HCT116 (cell line): ENCODE results near the gene PPIL3. TPM values are rescaled to one million over a fixed set of nuclear protein-coding genes. Genes with fewer than 3 reads are reported as not detected.

ENCODE experiments used
- ATAC-seq: fragments of 200-7000 bp; cut with Tn5 transposase; 2 replicates; pipeline ENCODE4 v1.9.1; 2020; ENCODE audit warnings: mild to moderate bottlenecking, moderate library complexity
- BruUV-seq: library from RNA; stranded (reverse); fragments of 400-500 nt; replicated peaks from 2 replicates; lab custom pipeline; 2021; lab: Mats Ljungman, UMichigan
- CTCF ChIA-PET: fragments of 300-600 bp; sonication (Branson Sonifier 250); formaldehyde crosslinking; loops from one replicate; lab custom pipeline; 2021; ENCODE audit warnings: antibody characterized with exemption; lab: Charles Lee
- POLR2A ChIA-PET: fragments of 300-600, 350-600 bp; sonication (Branson Sonifier 250); formaldehyde crosslinking; loops from one replicate; lab custom pipeline; 2021; ENCODE audit warnings: antibody characterized with exemption; lab: Charles Lee
- RAD21 ChIA-PET, 2 experiments: fragments of 300-600 bp; sonication (Branson Sonifier 250); formaldehyde crosslinking; loops; one replicate each; lab custom pipeline; 2023; ENCODE audit warnings: low total read pairs in 2 of 2; ENCODE audit not compliant: uncharacterized antibody in 2 of 2, unreplicated experiment in 2 of 2, low non-redundant PET in 1 of 2; lab: Charles Lee
- DNase-seq: peaks from one replicate; pipeline ENCODE4 v3.0.0-alpha.2; 2010; ENCODE audit warnings: low read depth, low spot score
- H2AFZ ChIP-seq: fragments of 200-600 bp; shearing (Covaris generic), sonication (generic); 2 replicates; pipeline ENCODE4 v1.6.1; 2017; ENCODE audit warnings: low read depth, mixed run types, mixed read lengths, antibody characterized with exemption, low read length; ENCODE audit not compliant: poor library complexity, severe bottlenecking
- H3K27ac ChIP-seq: 2 replicates; pipeline ENCODE4 v1.5.1; 2012; ENCODE audit warnings: low read depth, low read length
- H3K27me3 ChIP-seq: fragments of 200-600 bp; sonication (generic); 2 replicates; pipeline ENCODE4 v1.6.1; 2016; ENCODE audit warnings: mixed run types, low read length, mixed read lengths; ENCODE audit not compliant: insufficient read depth
- H3K36me3 ChIP-seq, 2 experiments: fragments of 200-500 bp in 1 of 2; fragments of 200-600 bp in 1 of 2; sonication (Bioruptor generic) in 1 of 2; sonication (generic) in 1 of 2; 2 replicates each; pipeline versions ENCODE4 v1.5.1 to v1.6.1; 2014 to 2016; ENCODE audit warnings: low read length in 2 of 2, inconsistent platforms in 1 of 2, mixed read lengths in 1 of 2, mixed run types in 1 of 2; ENCODE audit not compliant: insufficient read depth in 2 of 2, control insufficient read depth in 1 of 2
- H3K4me1 ChIP-seq, 2 experiments: fragments of 200-600 bp in 1 of 2; sonication (generic) in 1 of 2; 2 replicates each; pipeline versions ENCODE4 v1.5.1 to v1.6.1; 2012 to 2017; ENCODE audit warnings: low read length in 2 of 2, inconsistent platforms in 1 of 2, mild to moderate bottlenecking in 1 of 2, mixed read lengths in 1 of 2, mixed run types in 1 of 2, moderate library complexity in 1 of 2; ENCODE audit not compliant: insufficient read depth in 2 of 2, control insufficient read depth in 1 of 2
- H3K4me2 ChIP-seq: fragments of 200-600 bp; sonication (generic); 2 replicates; pipeline ENCODE4 v1.6.1; 2017; ENCODE audit warnings: mixed run types, low read length, mixed read lengths
- H3K4me3 ChIP-seq, 2 experiments: fragments of 200-600 bp in 1 of 2; sonication (generic) in 1 of 2; replicated peaks in 1 of 2; 2 replicates each; pipeline ENCODE4 v1.5.1; 2011 to 2016; ENCODE audit warnings: low read length in 2 of 2, control low read depth in 1 of 2, low read depth in 1 of 2, mild to moderate bottlenecking in 1 of 2, mixed read lengths in 1 of 2, mixed run types in 1 of 2
- H3K79me2 ChIP-seq: fragments of 200-600 bp; sonication (generic); 2 replicates; pipeline ENCODE4 v1.6.1; 2017; ENCODE audit warnings: mild to moderate bottlenecking, mixed run types, low read length, moderate library complexity, mixed read lengths; ENCODE audit not compliant: insufficient read depth
- H3K9ac ChIP-seq: fragments of 200-600 bp; sonication (generic); 2 replicates; pipeline ENCODE4 v1.6.1; 2016; ENCODE audit warnings: low read length, mixed read lengths
- H3K9me2 ChIP-seq: fragments of 200-600 bp; sonication (generic), shearing (Covaris generic); 2 replicates; pipeline ENCODE4 v1.6.1; 2017; ENCODE audit warnings: mixed run types, mild to moderate bottlenecking, moderate library complexity; ENCODE audit not compliant: insufficient read depth
- H3K9me3 ChIP-seq, 2 experiments: fragments of 200-500 bp in 1 of 2; fragments of 200-600 bp in 1 of 2; sonication (Bioruptor generic) in 1 of 2; sonication (generic) in 1 of 2; 2 replicates each; pipeline ENCODE4 v1.6.1; 2014 to 2017; ENCODE audit warnings: low read length in 2 of 2, mixed read lengths in 2 of 2, inconsistent platforms in 1 of 2, low read depth in 1 of 2, mild to moderate bottlenecking in 1 of 2, mixed run types in 1 of 2, moderate library complexity in 1 of 2; ENCODE audit not compliant: control insufficient read depth in 1 of 2, insufficient read depth in 1 of 2
- H4K20me1 ChIP-seq: fragments of 200-600 bp; sonication (generic), shearing (Covaris generic); 2 replicates; pipeline ENCODE4 v1.6.1; 2017; ENCODE audit warnings: mixed run types, mild to moderate bottlenecking, moderate library complexity; ENCODE audit not compliant: insufficient read depth
- ATF3 ChIP-seq: IDR thresholded peaks from 2 replicates; pipeline ENCODE4 v1.6.1; 2012
- CBX3 ChIP-seq: IDR thresholded peaks from 2 replicates; pipeline ENCODE4 v1.6.1; 2012; ENCODE audit warnings: low read depth
- CEBPB ChIP-seq: IDR thresholded peaks from 2 replicates; pipeline ENCODE4 v1.6.1; 2012; ENCODE audit warnings: low read depth
- CTCF ChIP-seq, 3 experiments: fragments of 200-600 bp in 1 of 3; sonication (generic) in 1 of 3; IDR thresholded peaks in 2 of 3; conservative IDR thresholded peaks in 1 of 3; 2 replicates each; pipeline ENCODE4 v1.5.1; 2012 to 2017; ENCODE audit warnings: low read depth in 2 of 3, low read length in 2 of 3, antibody characterized with exemption in 1 of 3, borderline replicate concordance in 1 of 3, control low read depth in 1 of 3, mild to moderate bottlenecking in 1 of 3, mixed read lengths in 1 of 3, mixed run types in 1 of 3, moderate library complexity in 1 of 3; ENCODE audit not compliant: insufficient read depth in 1 of 3
- JUND ChIP-seq: IDR thresholded peaks from 2 replicates; pipeline ENCODE4 v1.6.1; 2012
- POLR2A ChIP-seq: IDR thresholded peaks from 2 replicates; pipeline ENCODE4 v1.7.0; 2011; ENCODE audit warnings: borderline replicate concordance; ENCODE audit not compliant: insufficient read depth, insufficient read length; ENCODE audit errors: extremely low read depth
- POLR2AphosphoS5 ChIP-seq: IDR thresholded peaks from 2 replicates; pipeline ENCODE4 v1.6.1; 2011; ENCODE audit warnings: mild to moderate bottlenecking, low read depth, low read length, moderate library complexity
- RAD21 ChIP-seq: IDR thresholded peaks from 2 replicates; pipeline ENCODE4 v1.6.1; 2012; ENCODE audit warnings: low read depth, mild to moderate bottlenecking
- REST ChIP-seq: IDR thresholded peaks from 2 replicates; pipeline ENCODE4 v1.6.1; 2012; ENCODE audit warnings: low read depth
- SRF ChIP-seq: IDR thresholded peaks from 2 replicates; pipeline ENCODE4 v1.6.1; 2012; ENCODE audit warnings: low read depth
- TCF7L2 ChIP-seq: IDR thresholded peaks from 2 replicates; pipeline ENCODE4 v1.7.0; 2011; ENCODE audit warnings: borderline replicate concordance, inconsistent platforms; ENCODE audit not compliant: insufficient read depth, insufficient read length; ENCODE audit errors: extremely low read depth
- YY1 ChIP-seq: IDR thresholded peaks from 2 replicates; pipeline ENCODE4 v1.6.1; 2011; ENCODE audit warnings: low read length, low read depth, moderate library complexity, mild to moderate bottlenecking; ENCODE audit not compliant: insufficient replicate concordance; ENCODE audit errors: extremely low read depth
- ZBTB33 ChIP-seq: IDR thresholded peaks from 2 replicates; pipeline ENCODE4 v1.6.1; 2011; ENCODE audit warnings: mild to moderate bottlenecking, low read length, moderate library complexity; ENCODE audit not compliant: insufficient replicate concordance; ENCODE audit errors: extremely low read depth
- ZFX ChIP-seq: fragments of 450-650 bp; IDR thresholded peaks from 2 replicates; pipeline ENCODE4 v1.6.1; 2017
- intact Hi-C: fragments of 100-400 bp; cut with micrococcal nuclease; formaldehyde crosslinking; loops from 2 replicates; pipeline ENCODE4 v1.10.0; 2022
- total RNA-seq: library from RNA; stranded (reverse); gene quantifications from one replicate; pipeline ENCODE4 v1.2.1, GENCODE V29; 2021; ENCODE audit not compliant: unreplicated experiment

PPIL3 gene
- total RNA-seq, 1 experiment from 2014 or later = 55.9 TPM

GRCh38 chr2:200922439-200922838, 33.6 kb upstream of the PPIL3 start:
- no peak for ATAC-seq
- peaks cover 27 to 57% of the 10 kb centered on the region in 2 experiments; a peak in 3 of 4 replicates for H3K36me3 ChIP-seq

More at GRCh38 chr2:200922439-200922838, 33.6 kb upstream of the PPIL3 start:
- no peaks in the 10 kb centered on the region for H4K20me1 ChIP-seq
- H3K27me3 ChIP-seq = no peaks in the 10 kb centered on the region
- ChIA-PET CTCF (no interaction called here), POLR2A (no interaction called here), RAD21 (no interaction called here)
- no peaks in the 10 kb centered on the region for H3K9me2 ChIP-seq
- H3K4me1 ChIP-seq = no peaks in the 10 kb centered on the region
- DNase-seq = no peak
- H3K4me2 ChIP-seq = no peak overlapping the region
- H2AFZ ChIP-seq = no peak overlapping the region
- TF ChIP-seq CEBPB (no peak), ZBTB33 (no peak), SRF (no peak), CBX3 (no peak), REST (no peak), TCF7L2 (no peak), ZFX (no peak), JUND (no peak), POLR2AphosphoS5 (no peak), RAD21 (no peak), CTCF (IDR thresholded peaks at IDR 0.05 in 2 of 3, conservative IDR thresholded peaks at IDR 0.05 in 1 of 3; ENCODE audit: borderline replicate concordance in 1 of 3, insufficient read depth in 1 of 3, low read depth in 2 of 3, low read length in 2 of 3) (no peak), POLR2A (no peak), ATF3 (no peak), YY1 (no peak)
- BruUV-seq = no TSS peak
- no peak overlapping the region for H3K27ac ChIP-seq
- intact Hi-C loops = no loop called here
- H3K9ac ChIP-seq = no peak overlapping the region
- no peaks in the 10 kb centered on the region for H3K9me3 ChIP-seq
- no peaks in the 10 kb centered on the region for H3K79me2 ChIP-seq
- H3K4me3 ChIP-seq = no peak overlapping the region
